Measurements from ENCODE around the gene IQCM. TPM values are rescaled to one million over a fixed set of nuclear protein-coding genes. Genes with fewer than 3 reads are reported as not detected.

The IQCM gene
- total and polyA plus RNA-seq, 11 donors = not detected

DNA sequence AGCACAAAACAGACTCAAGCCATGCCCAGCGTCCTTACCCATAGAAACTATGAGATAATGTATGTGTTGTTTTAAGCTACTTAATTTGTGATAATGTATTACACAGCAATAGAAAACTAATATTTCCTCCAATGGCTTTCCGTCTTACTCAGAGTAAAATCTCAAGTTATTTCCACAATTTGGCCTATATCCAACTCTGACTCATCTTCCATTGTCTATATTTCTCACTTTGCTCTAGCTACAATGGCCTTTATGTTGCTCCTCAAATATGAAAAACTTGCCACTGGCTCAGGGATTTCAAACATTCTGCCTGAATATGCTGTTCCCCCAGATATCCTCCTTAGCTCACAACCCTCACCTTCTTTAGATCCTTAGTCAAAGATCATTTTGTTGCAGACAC lies 31.6 kb downstream of the IQCM start:
- TF ChIP-seq POLR2A (IDR thresholded peaks at IDR 0.05) = no peak
- TF ChIP-seq, protein P1, sequence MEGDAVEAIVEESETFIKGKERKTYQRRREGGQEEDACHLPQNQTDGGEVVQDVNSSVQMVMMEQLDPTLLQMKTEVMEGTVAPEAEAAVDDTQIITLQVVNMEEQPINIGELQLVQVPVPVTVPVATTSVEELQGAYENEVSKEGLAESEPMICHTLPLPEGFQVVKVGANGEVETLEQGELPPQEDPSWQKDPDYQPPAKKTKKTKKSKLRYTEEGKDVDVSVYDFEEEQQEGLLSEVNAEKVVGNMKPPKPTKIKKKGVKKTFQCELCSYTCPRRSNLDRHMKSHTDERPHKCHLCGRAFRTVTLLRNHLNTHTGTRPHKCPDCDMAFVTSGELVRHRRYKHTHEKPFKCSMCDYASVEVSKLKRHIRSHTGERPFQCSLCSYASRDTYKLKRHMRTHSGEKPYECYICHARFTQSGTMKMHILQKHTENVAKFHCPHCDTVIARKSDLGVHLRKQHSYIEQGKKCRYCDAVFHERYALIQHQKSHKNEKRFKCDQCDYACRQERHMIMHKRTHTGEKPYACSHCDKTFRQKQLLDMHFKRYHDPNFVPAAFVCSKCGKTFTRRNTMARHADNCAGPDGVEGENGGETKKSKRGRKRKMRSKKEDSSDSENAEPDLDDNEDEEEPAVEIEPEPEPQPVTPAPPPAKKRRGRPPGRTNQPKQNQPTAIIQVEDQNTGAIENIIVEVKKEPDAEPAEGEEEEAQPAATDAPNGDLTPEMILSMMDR (IDR thresholded peaks at IDR 0.05) = no peak
- intact Hi-C loops (cut with DNase I) = no loop called here

DNA sequence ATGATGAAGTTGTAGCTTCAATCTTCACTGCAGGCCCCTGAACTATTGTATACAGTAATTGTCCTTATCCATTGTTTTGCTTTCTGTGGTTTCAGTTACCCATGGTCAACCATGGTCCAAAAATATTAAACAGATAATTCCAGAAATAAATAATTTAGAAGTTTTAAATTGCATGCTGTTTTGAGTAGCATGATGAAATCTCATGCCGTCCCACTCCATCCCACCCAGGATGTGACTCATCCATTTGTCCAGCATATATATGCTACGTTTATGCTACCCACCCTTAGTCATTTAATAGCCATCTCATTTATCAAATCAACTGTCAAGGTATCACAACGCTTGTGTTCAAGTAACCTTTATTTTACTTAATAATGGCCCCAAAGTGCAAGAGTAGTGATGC lies 34.5 kb downstream of the IQCM start:
- H3K27ac ChIP-seq = no peak overlapping the region
- ATAC-seq = no peak
- no peaks in the 10 kb centered on the region for H3K36me3 ChIP-seq
- 64 to 80% (median 70%) methylated on average over 3 of the region's 3 CpGs for WGBS, 4 donors
- intact Hi-C loops (cut with DNase I) = no loop called here
- TF ChIP-seq POLR2A (IDR thresholded peaks at IDR 0.05) = no peak
- TF ChIP-seq, protein P1 (IDR thresholded peaks at IDR 0.05) = no peak
- no peaks in the 10 kb centered on the region for H3K9me3 ChIP-seq
- H3K4me1 ChIP-seq = no peaks in the 10 kb centered on the region
- no peak for DNase-seq
- no peak overlapping the region for H3K4me3 ChIP-seq
- H3K27me3 ChIP-seq = no peaks in the 10 kb centered on the region

More for the DNA sequence above, 31.6 kb downstream of the IQCM start:
- Histone ChIP-seq H3K9me3 (no peaks in the 10 kb centered on the region), H3K27me3 (no peaks in the 10 kb centered on the region), H3K4me1 (no peaks in the 10 kb centered on the region), H3K4me3 (no peak overlapping the region), H3K27ac (no peak overlapping the region), H3K36me3 (no peaks in the 10 kb centered on the region)
- DNase-seq (no peak), ATAC-seq (no peak)
- WGBS, 4 donors = 75 to 82% (median 79%) methylated on average over 2 of the region's 2 CpGs

DNA sequence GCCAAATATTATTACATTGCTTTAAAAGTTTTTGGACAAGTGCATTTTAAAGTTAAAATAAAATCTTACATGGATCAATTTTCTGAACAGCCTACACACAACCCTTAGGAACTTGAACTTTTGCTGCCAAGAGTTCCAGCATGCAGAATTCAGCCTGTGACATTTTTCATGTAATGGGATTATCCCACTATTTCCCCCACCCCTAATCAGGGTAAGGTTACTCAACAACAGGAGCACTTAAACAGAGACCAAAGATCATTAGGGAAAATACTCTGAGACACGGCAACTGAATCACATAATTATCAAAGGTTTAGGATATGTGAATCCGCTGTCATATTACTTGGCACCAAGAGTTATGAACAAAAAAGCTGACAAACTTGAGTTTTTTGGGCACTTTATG lies 47.2 kb downstream of the IQCM start:
- Histone ChIP-seq H3K27ac (no peak overlapping the region), H3K36me3 (no peaks in the 10 kb centered on the region), H3K9me3 (no peaks in the 10 kb centered on the region), H3K4me1 (no peaks in the 10 kb centered on the region), H3K4me3 (no peak overlapping the region), H3K27me3 (no peaks in the 10 kb centered on the region)
- DNase-seq (no peak), ATAC-seq (no peak)
- intact Hi-C loops (cut with DNase I) = no loop called here
- no peak for TF ChIP-seq POLR2A (IDR thresholded peaks at IDR 0.05)
- TF ChIP-seq, protein P1 (IDR thresholded peaks at IDR 0.05) = no peak
- 89 to 94% (median 90%) methylated on average over 2 of the region's 2 CpGs for WGBS, 4 donors

DNA sequence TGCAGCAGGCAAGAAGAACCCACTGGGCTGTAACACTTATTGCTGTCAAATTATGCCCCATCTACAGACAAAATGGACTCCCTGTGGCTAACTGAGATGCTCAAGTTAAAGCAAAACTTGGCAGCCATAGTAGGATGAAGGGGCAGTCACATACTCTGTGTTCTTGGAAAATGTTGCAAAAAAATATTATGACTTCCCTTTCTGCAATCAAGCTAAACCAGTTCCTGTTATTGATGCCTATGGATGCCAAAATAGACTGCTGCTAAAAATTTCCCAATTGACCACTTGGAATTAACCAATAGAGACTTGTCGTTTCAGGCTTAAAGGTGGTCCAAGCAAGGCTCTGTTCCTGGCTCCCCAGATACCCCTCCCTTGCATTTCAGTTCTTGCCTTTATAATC lies 49.5 kb downstream of the IQCM start:
- no peaks in the 10 kb centered on the region for H3K27me3 ChIP-seq
- TF ChIP-seq POLR2A (IDR thresholded peaks at IDR 0.05) = no peak
- TF ChIP-seq, protein P1 (IDR thresholded peaks at IDR 0.05) = no peak
- no peaks in the 10 kb centered on the region for H3K9me3 ChIP-seq
- ATAC-seq (no peak), DNase-seq (no peak)
- no peaks in the 10 kb centered on the region for H3K4me1 ChIP-seq
- intact Hi-C loops (cut with DNase I) = no loop called here
- H3K36me3 ChIP-seq = no peaks in the 10 kb centered on the region
- 75 to 87% (median 80%) methylated on average over 1 of the region's 1 CpG for WGBS, 4 donors
- no peak overlapping the region for H3K27ac ChIP-seq
- H3K4me3 ChIP-seq = no peak overlapping the region

Measured in heart left ventricle (tissue), 16 donors.